Measurements from ENCODE around the gene CES2.

DNA sequence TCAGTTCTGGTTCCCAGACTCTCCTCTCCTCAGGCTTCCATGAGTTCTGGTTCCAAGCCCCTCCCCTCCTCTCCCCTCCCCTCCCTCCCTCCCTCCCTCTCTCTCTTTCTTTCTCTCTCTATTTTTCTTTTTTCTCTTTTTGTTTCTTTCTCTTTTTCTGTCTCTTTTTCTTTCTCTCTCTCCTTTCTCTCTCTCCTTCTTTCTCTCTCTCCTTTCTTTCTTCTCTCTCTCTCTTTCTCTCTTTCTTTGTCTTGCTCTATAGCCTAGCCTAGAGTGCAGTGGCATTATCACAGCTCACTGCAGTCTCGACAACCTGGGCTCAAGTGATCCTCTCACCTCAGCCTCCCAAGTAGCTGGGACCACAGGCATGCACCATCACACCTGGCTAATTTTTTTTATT is 25.0 kb downstream of the CES2 start:
- TF ChIP-seq POLR2AphosphoS5 (IDR thresholded peaks at IDR 0.05; ENCODE audit: borderline replicate concordance, low read depth, low read length) = no peak
- no peak for TF ChIP-seq EZH2 (IDR thresholded peaks at IDR 0.05)
- no peak for TF ChIP-seq FOXP2 (optimal IDR thresholded peaks at IDR 0.05; ENCODE audit: control extremely low read depth, extremely low read length, insufficient read depth)

Data from SK-N-MC (cell line).